Measurements from ENCODE around the gene TUBGCP3.

Gene TUBGCP3

DNA sequence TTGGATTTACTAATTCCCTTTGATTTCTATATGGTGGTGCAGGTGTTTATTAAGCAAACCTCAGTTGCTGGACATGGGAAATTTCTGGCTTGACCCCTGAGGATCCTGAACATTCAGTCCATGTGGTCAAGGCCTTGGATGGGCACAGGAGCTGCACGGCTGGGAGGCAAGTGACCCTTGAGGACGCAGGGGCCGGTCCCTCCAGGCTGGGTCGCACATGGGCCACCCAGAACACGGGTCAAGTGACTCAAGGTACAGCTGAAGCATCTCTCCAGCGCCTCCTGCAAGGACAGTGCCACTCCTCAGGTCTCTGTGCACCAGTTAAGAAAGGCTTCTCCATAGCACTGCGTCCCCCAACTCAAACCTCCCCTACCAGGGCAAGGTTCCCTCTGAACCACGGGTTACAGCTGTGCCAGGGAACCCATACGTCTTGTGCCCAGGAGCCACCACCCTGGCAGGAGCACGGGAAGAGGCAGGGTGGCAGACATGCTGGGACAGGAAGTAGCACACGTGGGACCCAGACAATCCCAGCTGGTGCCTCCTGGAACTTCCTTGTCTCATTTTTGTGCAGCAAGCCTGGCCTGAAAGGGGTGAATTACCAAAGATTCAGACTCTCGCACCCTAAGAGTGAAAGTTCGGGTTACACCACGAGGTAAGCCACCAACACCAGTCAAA, 118.7 kb downstream of the TUBGCP3 start:
- Histone ChIP-seq H3K79me2 (ENCODE audit: insufficient read depth, low read length) (no peaks in the 10 kb centered on the region), H3K27me3 (ENCODE audit: insufficient read depth, low read length) (no peaks in the 10 kb centered on the region), H3K36me3 (ENCODE audit: insufficient read depth, low read length) (no peaks in the 10 kb centered on the region), H3K4me2 (ENCODE audit: low read length) (no peak overlapping the region), H3F3A (ENCODE audit: insufficient read depth, low read length) (no peaks in the 10 kb centered on the region), H4K20me1 (ENCODE audit: insufficient read depth, low read length) (no peaks in the 10 kb centered on the region), H3K27ac (ENCODE audit: low read depth, low read length, poor library complexity, severe bottlenecking) (no peak overlapping the region), H3K9me3 (ENCODE audit: low read length) (no peaks in the 10 kb centered on the region), H3K4me1 (ENCODE audit: insufficient read depth, low read length, severe bottlenecking) (no peaks in the 10 kb centered on the region), H3K9me2 (ENCODE audit: low read depth, low read length) (no peaks in the 10 kb centered on the region), H3K4me3 (ENCODE audit: low read depth, low read length, poor library complexity, severe bottlenecking) (no peak overlapping the region), H2AFZ (ENCODE audit: low read length) (no peak overlapping the region), H3K9ac (ENCODE audit: low read length) (no peak overlapping the region)
- TF ChIP-seq, protein P1, sequence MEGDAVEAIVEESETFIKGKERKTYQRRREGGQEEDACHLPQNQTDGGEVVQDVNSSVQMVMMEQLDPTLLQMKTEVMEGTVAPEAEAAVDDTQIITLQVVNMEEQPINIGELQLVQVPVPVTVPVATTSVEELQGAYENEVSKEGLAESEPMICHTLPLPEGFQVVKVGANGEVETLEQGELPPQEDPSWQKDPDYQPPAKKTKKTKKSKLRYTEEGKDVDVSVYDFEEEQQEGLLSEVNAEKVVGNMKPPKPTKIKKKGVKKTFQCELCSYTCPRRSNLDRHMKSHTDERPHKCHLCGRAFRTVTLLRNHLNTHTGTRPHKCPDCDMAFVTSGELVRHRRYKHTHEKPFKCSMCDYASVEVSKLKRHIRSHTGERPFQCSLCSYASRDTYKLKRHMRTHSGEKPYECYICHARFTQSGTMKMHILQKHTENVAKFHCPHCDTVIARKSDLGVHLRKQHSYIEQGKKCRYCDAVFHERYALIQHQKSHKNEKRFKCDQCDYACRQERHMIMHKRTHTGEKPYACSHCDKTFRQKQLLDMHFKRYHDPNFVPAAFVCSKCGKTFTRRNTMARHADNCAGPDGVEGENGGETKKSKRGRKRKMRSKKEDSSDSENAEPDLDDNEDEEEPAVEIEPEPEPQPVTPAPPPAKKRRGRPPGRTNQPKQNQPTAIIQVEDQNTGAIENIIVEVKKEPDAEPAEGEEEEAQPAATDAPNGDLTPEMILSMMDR (IDR thresholded peaks at IDR 0.05; ENCODE audit: low read length) = no peak
- TF ChIP-seq EZH2 (IDR thresholded peaks at IDR 0.05; ENCODE audit: borderline replicate concordance, low read length) = no peak

DNA sequence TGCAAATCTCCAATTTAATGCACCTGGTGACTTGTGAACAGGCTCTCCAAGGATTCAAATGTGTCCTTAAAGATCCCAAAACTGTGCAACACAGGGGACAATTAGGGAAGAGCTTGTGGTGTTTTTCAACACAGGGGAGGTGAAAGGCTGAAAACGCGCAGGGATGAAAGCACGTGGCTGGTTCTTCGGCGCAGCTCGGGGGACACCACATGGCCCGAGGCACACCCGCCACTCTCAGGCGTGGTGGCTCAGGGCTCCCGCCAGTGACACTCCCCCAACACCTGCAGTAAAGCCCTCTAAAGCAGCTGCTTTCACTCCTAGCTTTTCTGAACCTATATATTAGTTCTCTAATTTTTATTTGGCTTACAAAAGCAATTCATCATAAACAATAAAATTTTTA, 119.9 kb downstream of the TUBGCP3 start:
- Histone ChIP-seq H4K20me1 (ENCODE audit: insufficient read depth, low read length) (no peaks in the 10 kb centered on the region), H3K4me2 (ENCODE audit: low read length) (no peak overlapping the region), H3K4me3 (ENCODE audit: low read depth, low read length, poor library complexity, severe bottlenecking) (no peak overlapping the region), H3K4me1 (ENCODE audit: insufficient read depth, low read length, severe bottlenecking) (no peaks in the 10 kb centered on the region), H3K27me3 (ENCODE audit: insufficient read depth, low read length) (no peaks in the 10 kb centered on the region), H3K27ac (ENCODE audit: low read depth, low read length, poor library complexity, severe bottlenecking) (no peak overlapping the region), H3K9me2 (ENCODE audit: low read depth, low read length) (no peaks in the 10 kb centered on the region), H3K9me3 (ENCODE audit: low read length) (no peaks in the 10 kb centered on the region), H3K79me2 (ENCODE audit: insufficient read depth, low read length) (no peaks in the 10 kb centered on the region), H3F3A (ENCODE audit: insufficient read depth, low read length) (no peaks in the 10 kb centered on the region), H3K9ac (ENCODE audit: low read length) (no peak overlapping the region), H2AFZ (ENCODE audit: low read length) (no peak overlapping the region), H3K36me3 (ENCODE audit: insufficient read depth, low read length) (no peaks in the 10 kb centered on the region)
- TF ChIP-seq EZH2 (IDR thresholded peaks at IDR 0.05; ENCODE audit: borderline replicate concordance, low read length) = no peak
- TF ChIP-seq, protein P1 (IDR thresholded peaks at IDR 0.05; ENCODE audit: low read length) = no peak

DNA sequence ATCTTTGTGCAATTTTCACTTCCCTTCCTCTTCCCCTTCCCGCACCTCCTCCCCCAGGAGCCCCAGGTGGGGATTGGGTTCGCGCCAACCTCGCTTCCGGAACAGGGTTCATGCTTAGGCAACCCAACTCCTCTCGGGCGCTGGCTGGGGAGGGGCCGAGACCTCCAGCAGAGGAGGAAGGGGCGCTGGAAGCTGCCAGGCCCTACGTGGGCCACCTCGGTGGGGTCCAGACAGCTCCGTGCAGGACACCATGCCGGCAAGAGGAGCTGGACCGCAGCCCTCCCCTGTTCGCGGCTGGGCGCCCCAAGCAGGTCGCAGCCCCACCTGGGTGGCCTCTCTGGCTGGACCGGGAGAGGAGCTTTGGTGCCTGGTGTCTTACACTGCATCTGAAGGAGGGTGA, 120.7 kb downstream of the TUBGCP3 start:
- H3K4me1 ChIP-seq (ENCODE audit: insufficient read depth, low read length, severe bottlenecking) = no peaks in the 10 kb centered on the region
- no peak overlapping the region for H3K9ac ChIP-seq (ENCODE audit: low read length)
- no peaks in the 10 kb centered on the region for H3K9me2 ChIP-seq (ENCODE audit: low read depth, low read length)
- no peak overlapping the region for H2AFZ ChIP-seq (ENCODE audit: low read length)
- no peak for TF ChIP-seq EZH2 (IDR thresholded peaks at IDR 0.05; ENCODE audit: borderline replicate concordance, low read length)
- TF ChIP-seq, protein P1 (IDR thresholded peaks at IDR 0.05; ENCODE audit: low read length) = no peak
- no peak overlapping the region for H3K27ac ChIP-seq (ENCODE audit: low read depth, low read length, poor library complexity, severe bottlenecking)
- H3K27me3 ChIP-seq (ENCODE audit: insufficient read depth, low read length) = no peaks in the 10 kb centered on the region
- H3K36me3 ChIP-seq (ENCODE audit: insufficient read depth, low read length) = no peaks in the 10 kb centered on the region
- no peaks in the 10 kb centered on the region for H4K20me1 ChIP-seq (ENCODE audit: insufficient read depth, low read length)
- H3K79me2 ChIP-seq (ENCODE audit: insufficient read depth, low read length) = no peaks in the 10 kb centered on the region
- H3F3A ChIP-seq (ENCODE audit: insufficient read depth, low read length) = no peaks in the 10 kb centered on the region
- no peak overlapping the region for H3K4me2 ChIP-seq (ENCODE audit: low read length)
- H3K9me3 ChIP-seq (ENCODE audit: low read length) = 0 out of 2 replicates have a peak, but pooled peaks cover 5% of the 10 kb centered on the region
- H3K4me3 ChIP-seq (ENCODE audit: low read depth, low read length, poor library complexity, severe bottlenecking) = no peak overlapping the region

Measured in OCI-LY1 (cell line).